ENCODE data around the gene DOCK3. TPM values are rescaled to one million over a fixed set of nuclear protein-coding genes. Genes with fewer than 3 reads are reported as not detected.

DOCK3 gene
- total and polyA plus RNA-seq, 2 of the 4 experiments (the other 2 are of a cell fraction) = under 0.01 to 0.12 TPM

- DNase-seq (peak; percentile 45), ATAC-seq (ENCODE audit: low read depth) (peak; percentile 81)
- no peaks in the 10 kb centered on the region for H3K27me3 ChIP-seq (ENCODE audit: control insufficient read depth, insufficient read depth, low read length)
- no peak overlapping the region for H4K91ac ChIP-seq (ENCODE audit: insufficient read depth, low read depth, low read length)
- H2AK5ac ChIP-seq (ENCODE audit: low read depth, low read length) = no peak overlapping the region
- H2BK15ac ChIP-seq (ENCODE audit: low read depth, low read length) = no peak overlapping the region
- H3K56ac ChIP-seq (ENCODE audit: extremely low read depth, insufficient read depth, low read length) = no peak overlapping the region
- no peaks in the 10 kb centered on the region for H4K20me1 ChIP-seq (ENCODE audit: insufficient read depth, low read length)
- CTCF ChIA-PET = interaction anchor here (0.8 kb wide), 1 partner anchor 9 kb away, joined by 3 read pairs; no protein-coding TSS in a partner anchor
- H2BK120ac ChIP-seq (ENCODE audit: low read depth, low read length) = no peak overlapping the region
- no peak overlapping the region for H2BK5ac ChIP-seq (ENCODE audit: low read depth, low read length, poor library complexity, severe bottlenecking)
- H3K4me3 ChIP-seq (ENCODE audit: insufficient read depth, low read depth, low read length) = no peak overlapping the region
- in situ Hi-C loops (cut with MboI; ENCODE audit: low sequenced_read_pairs) (no loop called here), intact Hi-C loops (cut with micrococcal nuclease) (loop anchor here (2.0 to 5.0 kb wide), 3 partner anchors 355 to 416 kb away; partner anchors contain the start of genes MANF and MAPKAPK3), dilution Hi-C loops (cut with HindIII; ENCODE audit: low sequenced_read_pairs, unreplicated experiment) (no loop called here)
- H2AK9ac ChIP-seq (replicated peaks; ENCODE audit: low read depth, low read length, poor library complexity) = no peak overlapping the region
- POLR2A ChIA-PET (ENCODE audit: unreplicated experiment) = no interaction called here
- no peak overlapping the region for H3K9ac ChIP-seq (ENCODE audit: low read depth, low read length)
- no TSS peak for BruUV-seq (replicated peaks)
- H2AFZ ChIP-seq (replicated peaks; ENCODE audit: low read length, poor library complexity) = no peak overlapping the region
- WGBS, 2 experiments (ENCODE audit: extremely low coverage in 2 of 2, insufficient read length in 1 of 2) = 50% methylated on average over 2 of the region's 3 CpGs; no CpG with 5 or more reads in 1 of the 2 experiments
- no peak overlapping the region for H3K4ac ChIP-seq (ENCODE audit: low read depth, low read length)
- peaks cover 2% of the 10 kb centered on the region; the same call in 1 of the 2 replicates for H3K9me3 ChIP-seq (ENCODE audit: control insufficient read depth, insufficient read depth, low read length)
- no peak overlapping the region for H3K18ac ChIP-seq (ENCODE audit: low read depth, low read length)
- no peak overlapping the region for H3K27ac ChIP-seq (ENCODE audit: insufficient read depth, low read length)
- H2BK20ac ChIP-seq (ENCODE audit: low read depth, low read length) = no peak overlapping the region
- no peak overlapping the region for H3K14ac ChIP-seq (replicated peaks; ENCODE audit: low read depth, low read length)
- H3K36me3 ChIP-seq (ENCODE audit: control insufficient read depth, insufficient read depth, low read length) = no peaks in the 10 kb centered on the region
- H3K4me2 ChIP-seq (ENCODE audit: low read depth, low read length) = no peak overlapping the region
- no peak overlapping the region for H4K5ac ChIP-seq (ENCODE audit: low read depth, low read length)
- no peaks in the 10 kb centered on the region for H3K4me1 ChIP-seq (ENCODE audit: control insufficient read depth, insufficient read depth, low read length)
- TF ChIP-seq MAFK (IDR thresholded peaks at IDR 0.05; ENCODE audit: low read depth, low read length) (peak; percentile 69), SMC3 (IDR thresholded peaks at IDR 0.05; ENCODE audit: low read depth, low read length) (peak; percentile 58), CTCF (conservative IDR thresholded peaks at IDR 0.05; ENCODE audit: low read depth, low read length) (peak; percentile 74), RAD21 (IDR thresholded peaks at IDR 0.05; ENCODE audit: low read length) (peak; percentile 70), RCOR1 (IDR thresholded peaks at IDR 0.05; ENCODE audit: insufficient replicate concordance, low read length) (no peak)
- no peak overlapping the region for H4K8ac ChIP-seq (ENCODE audit: low read depth in 2 of 2, low read length in 2 of 2)
- no peaks in the 10 kb centered on the region for H3K79me1 ChIP-seq (ENCODE audit: low read depth in 1 of 2, low read length in 2 of 2)
- H3K9me1 ChIP-seq (ENCODE audit: insufficient read depth, low read length) = no peaks in the 10 kb centered on the region
- no peak overlapping the region for H3K23ac ChIP-seq (ENCODE audit: low read depth, low read length)
These were observed 296.8 kb downstream of the DOCK3 start for GRCh38 chr3:50971487-50971924.

Data from IMR-90 (cell line).